ENCODE data around the gene ADCY4. TPM values are rescaled to one million over a fixed set of nuclear protein-coding genes. Genes with fewer than 3 reads are reported as not detected.

Gene ADCY4
- total and polyA plus RNA-seq, 10 of the 15 experiments (the other 5 are each of a cell fraction or from before 2014, with no cell fraction given) = 0.05 to 0.87 (median 0.21) TPM; not detected in 1

DNA sequence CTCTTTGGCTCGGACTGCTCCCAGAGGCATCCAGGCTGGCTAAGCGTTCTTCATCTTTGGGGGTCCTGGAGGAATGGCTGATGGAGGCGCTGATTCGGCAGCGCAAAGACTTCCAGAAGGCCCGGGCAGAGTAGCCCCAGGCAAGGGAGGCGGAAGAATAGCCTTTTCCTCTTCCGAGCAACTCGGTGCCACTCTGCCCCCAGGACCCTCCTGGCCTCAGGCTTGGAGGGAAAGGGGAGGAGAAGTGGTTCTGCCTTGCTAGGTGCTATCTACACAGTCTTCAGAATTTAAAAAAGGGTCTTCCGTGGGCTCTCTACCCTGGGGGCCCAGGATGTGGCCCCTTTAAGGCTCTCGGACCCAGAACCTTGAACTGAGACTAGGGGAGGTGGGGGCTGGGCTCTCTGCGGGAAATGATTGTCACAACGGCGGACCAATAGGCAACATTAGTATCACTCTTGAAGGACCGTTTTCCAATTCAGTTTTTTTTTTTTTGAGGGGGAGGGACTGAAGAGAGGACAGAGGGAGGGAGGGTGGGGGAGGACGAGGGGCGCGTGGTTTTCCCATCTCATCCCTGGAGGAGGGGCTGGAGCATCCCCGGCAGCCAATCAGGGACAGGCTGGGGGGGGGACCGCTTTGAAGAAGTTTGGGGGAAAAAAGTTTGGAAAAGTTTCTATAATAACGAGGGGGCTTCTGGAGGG is 32.8 kb upstream of the ADCY4 start, which contains the start of gene NFATC4 (continued):
- TF ChIP-seq, protein P1, sequence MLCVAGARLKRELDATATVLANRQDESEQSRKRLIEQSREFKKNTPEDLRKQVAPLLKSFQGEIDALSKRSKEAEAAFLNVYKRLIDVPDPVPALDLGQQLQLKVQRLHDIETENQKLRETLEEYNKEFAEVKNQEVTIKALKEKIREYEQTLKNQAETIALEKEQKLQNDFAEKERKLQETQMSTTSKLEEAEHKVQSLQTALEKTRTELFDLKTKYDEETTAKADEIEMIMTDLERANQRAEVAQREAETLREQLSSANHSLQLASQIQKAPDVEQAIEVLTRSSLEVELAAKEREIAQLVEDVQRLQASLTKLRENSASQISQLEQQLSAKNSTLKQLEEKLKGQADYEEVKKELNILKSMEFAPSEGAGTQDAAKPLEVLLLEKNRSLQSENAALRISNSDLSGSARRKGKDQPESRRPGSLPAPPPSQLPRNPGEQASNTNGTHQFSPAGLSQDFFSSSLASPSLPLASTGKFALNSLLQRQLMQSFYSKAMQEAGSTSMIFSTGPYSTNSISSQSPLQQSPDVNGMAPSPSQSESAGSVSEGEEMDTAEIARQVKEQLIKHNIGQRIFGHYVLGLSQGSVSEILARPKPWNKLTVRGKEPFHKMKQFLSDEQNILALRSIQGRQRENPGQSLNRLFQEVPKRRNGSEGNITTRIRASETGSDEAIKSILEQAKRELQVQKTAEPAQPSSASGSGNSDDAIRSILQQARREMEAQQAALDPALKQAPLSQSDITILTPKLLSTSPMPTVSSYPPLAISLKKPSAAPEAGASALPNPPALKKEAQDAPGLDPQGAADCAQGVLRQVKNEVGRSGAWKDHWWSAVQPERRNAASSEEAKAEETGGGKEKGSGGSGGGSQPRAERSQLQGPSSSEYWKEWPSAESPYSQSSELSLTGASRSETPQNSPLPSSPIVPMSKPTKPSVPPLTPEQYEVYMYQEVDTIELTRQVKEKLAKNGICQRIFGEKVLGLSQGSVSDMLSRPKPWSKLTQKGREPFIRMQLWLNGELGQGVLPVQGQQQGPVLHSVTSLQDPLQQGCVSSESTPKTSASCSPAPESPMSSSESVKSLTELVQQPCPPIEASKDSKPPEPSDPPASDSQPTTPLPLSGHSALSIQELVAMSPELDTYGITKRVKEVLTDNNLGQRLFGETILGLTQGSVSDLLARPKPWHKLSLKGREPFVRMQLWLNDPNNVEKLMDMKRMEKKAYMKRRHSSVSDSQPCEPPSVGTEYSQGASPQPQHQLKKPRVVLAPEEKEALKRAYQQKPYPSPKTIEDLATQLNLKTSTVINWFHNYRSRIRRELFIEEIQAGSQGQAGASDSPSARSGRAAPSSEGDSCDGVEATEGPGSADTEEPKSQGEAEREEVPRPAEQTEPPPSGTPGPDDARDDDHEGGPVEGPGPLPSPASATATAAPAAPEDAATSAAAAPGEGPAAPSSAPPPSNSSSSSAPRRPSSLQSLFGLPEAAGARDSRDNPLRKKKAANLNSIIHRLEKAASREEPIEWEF (IDR thresholded peaks at IDR 0.05; ENCODE audit: insufficient replicate concordance, low read depth, low read length) = no peak
- TF ChIP-seq ZBED1 (IDR thresholded peaks at IDR 0.05; ENCODE audit: borderline replicate concordance) = no peak
- no peak for TF ChIP-seq ESRRA (IDR thresholded peaks at IDR 0.05; ENCODE audit: low read length)
- no peak for TF ChIP-seq CEBPB (IDR thresholded peaks at IDR 0.05; ENCODE audit: borderline replicate concordance in 1 of 2, low read depth in 2 of 2, low read length in 2 of 2)
- TF ChIP-seq, protein P2, sequence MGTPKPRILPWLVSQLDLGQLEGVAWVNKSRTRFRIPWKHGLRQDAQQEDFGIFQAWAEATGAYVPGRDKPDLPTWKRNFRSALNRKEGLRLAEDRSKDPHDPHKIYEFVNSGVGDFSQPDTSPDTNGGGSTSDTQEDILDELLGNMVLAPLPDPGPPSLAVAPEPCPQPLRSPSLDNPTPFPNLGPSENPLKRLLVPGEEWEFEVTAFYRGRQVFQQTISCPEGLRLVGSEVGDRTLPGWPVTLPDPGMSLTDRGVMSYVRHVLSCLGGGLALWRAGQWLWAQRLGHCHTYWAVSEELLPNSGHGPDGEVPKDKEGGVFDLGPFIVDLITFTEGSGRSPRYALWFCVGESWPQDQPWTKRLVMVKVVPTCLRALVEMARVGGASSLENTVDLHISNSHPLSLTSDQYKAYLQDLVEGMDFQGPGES (IDR thresholded peaks at IDR 0.05) = no peak
- TF ChIP-seq, protein P3, sequence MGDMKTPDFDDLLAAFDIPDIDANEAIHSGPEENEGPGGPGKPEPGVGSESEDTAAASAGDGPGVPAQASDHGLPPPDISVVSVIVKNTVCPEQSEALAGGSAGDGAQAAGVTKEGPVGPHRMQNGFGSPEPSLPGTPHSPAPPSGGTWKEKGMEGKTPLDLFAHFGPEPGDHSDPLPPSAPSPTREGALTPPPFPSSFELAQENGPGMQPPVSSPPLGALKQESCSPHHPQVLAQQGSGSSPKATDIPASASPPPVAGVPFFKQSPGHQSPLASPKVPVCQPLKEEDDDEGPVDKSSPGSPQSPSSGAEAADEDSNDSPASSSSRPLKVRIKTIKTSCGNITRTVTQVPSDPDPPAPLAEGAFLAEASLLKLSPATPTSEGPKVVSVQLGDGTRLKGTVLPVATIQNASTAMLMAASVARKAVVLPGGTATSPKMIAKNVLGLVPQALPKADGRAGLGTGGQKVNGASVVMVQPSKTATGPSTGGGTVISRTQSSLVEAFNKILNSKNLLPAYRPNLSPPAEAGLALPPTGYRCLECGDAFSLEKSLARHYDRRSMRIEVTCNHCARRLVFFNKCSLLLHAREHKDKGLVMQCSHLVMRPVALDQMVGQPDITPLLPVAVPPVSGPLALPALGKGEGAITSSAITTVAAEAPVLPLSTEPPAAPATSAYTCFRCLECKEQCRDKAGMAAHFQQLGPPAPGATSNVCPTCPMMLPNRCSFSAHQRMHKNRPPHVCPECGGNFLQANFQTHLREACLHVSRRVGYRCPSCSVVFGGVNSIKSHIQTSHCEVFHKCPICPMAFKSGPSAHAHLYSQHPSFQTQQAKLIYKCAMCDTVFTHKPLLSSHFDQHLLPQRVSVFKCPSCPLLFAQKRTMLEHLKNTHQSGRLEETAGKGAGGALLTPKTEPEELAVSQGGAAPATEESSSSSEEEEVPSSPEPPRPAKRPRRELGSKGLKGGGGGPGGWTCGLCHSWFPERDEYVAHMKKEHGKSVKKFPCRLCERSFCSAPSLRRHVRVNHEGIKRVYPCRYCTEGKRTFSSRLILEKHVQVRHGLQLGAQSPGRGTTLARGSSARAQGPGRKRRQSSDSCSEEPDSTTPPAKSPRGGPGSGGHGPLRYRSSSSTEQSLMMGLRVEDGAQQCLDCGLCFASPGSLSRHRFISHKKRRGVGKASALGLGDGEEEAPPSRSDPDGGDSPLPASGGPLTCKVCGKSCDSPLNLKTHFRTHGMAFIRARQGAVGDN (IDR thresholded peaks at IDR 0.05) = no peak
- TF ChIP-seq RBBP5 (conservative IDR thresholded peaks at IDR 0.05) = no peak
- TF ChIP-seq SMAD5 (IDR thresholded peaks at IDR 0.05; ENCODE audit: low read depth) = no peak
- no peak for TF ChIP-seq ZNF274 (IDR thresholded peaks at IDR 0.05; ENCODE audit: insufficient read depth, insufficient read length)
- TF ChIP-seq STAT3 (IDR thresholded peaks at IDR 0.05; ENCODE audit: low read depth, low read length) = no peak
- TF ChIP-seq STAT1 (conservative IDR thresholded peaks at IDR 0.05) = no peak
- TF ChIP-seq FOXM1 (IDR thresholded peaks at IDR 0.05; ENCODE audit: low read depth, low read length) = no peak
- no peak for TF ChIP-seq PAX5 (IDR thresholded peaks at IDR 0.05; ENCODE audit: borderline replicate concordance, low read depth, low read length)
- no peak for TF ChIP-seq EED (IDR thresholded peaks at IDR 0.05; ENCODE audit: low read depth)
- TF ChIP-seq, protein P4, sequence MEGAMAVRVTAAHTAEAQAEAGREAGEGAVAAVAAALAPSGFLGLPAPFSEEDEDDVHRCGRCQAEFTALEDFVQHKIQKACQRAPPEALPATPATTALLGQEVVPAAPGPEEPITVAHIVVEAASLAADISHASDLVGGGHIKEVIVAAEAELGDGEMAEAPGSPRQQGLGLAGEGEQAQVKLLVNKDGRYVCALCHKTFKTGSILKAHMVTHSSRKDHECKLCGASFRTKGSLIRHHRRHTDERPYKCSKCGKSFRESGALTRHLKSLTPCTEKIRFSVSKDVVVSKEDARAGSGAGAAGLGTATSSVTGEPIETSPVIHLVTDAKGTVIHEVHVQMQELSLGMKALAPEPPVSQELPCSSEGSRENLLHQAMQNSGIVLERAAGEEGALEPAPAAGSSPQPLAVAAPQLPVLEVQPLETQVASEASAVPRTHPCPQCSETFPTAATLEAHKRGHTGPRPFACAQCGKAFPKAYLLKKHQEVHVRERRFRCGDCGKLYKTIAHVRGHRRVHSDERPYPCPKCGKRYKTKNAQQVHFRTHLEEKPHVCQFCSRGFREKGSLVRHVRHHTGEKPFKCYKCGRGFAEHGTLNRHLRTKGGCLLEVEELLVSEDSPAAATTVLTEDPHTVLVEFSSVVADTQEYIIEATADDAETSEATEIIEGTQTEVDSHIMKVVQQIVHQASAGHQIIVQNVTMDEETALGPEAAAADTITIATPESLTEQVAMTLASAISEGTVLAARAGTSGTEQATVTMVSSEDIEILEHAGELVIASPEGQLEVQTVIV (IDR thresholded peaks at IDR 0.05; ENCODE audit: borderline replicate concordance, partially characterized antibody) = no peak
- TF ChIP-seq RFX5 (IDR thresholded peaks at IDR 0.05; ENCODE audit: low read depth, low read length) = no peak
